ENCODE results near the gene RBM15.

Gene RBM15

DNA sequence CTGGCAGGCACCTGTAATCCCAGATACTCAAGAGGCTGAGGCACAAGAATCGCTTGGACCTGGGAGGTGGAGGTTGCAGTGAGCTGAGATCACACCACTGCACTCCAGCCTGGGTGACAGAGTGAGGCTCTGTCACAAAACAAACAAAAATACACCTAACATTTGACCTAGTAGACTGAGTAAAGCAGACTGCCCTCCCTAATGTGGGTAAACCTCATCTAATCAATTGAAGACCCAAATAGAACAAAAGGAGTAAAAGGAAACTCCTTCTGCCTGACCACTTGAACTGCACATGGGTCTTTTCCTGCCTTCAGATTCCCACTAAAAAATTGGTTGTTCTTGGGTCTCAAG, 19.0 kb upstream of the RBM15 start:
- ATAC-seq (ENCODE audit: low read depth) (no peak), DNase-seq (ENCODE audit: low spot score) (no peak)
- Histone ChIP-seq H3K36me3 (ENCODE audit: low read depth) (no peaks in the 10 kb centered on the region), H3K9me3 (ENCODE audit: severe bottlenecking) (no peaks in the 10 kb centered on the region), H3K27ac (ENCODE audit: poor library complexity, severe bottlenecking) (no peak overlapping the region), H3K27me3 (ENCODE audit: insufficient read depth, poor library complexity, severe bottlenecking) (no peaks in the 10 kb centered on the region), H3K4me1 (ENCODE audit: insufficient read depth, poor library complexity, severe bottlenecking) (no peaks in the 10 kb centered on the region), H3K4me3 (ENCODE audit: severe bottlenecking) (no peak overlapping the region)
- TF ChIP-seq, protein P1, sequence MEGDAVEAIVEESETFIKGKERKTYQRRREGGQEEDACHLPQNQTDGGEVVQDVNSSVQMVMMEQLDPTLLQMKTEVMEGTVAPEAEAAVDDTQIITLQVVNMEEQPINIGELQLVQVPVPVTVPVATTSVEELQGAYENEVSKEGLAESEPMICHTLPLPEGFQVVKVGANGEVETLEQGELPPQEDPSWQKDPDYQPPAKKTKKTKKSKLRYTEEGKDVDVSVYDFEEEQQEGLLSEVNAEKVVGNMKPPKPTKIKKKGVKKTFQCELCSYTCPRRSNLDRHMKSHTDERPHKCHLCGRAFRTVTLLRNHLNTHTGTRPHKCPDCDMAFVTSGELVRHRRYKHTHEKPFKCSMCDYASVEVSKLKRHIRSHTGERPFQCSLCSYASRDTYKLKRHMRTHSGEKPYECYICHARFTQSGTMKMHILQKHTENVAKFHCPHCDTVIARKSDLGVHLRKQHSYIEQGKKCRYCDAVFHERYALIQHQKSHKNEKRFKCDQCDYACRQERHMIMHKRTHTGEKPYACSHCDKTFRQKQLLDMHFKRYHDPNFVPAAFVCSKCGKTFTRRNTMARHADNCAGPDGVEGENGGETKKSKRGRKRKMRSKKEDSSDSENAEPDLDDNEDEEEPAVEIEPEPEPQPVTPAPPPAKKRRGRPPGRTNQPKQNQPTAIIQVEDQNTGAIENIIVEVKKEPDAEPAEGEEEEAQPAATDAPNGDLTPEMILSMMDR (IDR thresholded peaks at IDR 0.05; ENCODE audit: poor library complexity, severe bottlenecking), result no peak

DNA sequence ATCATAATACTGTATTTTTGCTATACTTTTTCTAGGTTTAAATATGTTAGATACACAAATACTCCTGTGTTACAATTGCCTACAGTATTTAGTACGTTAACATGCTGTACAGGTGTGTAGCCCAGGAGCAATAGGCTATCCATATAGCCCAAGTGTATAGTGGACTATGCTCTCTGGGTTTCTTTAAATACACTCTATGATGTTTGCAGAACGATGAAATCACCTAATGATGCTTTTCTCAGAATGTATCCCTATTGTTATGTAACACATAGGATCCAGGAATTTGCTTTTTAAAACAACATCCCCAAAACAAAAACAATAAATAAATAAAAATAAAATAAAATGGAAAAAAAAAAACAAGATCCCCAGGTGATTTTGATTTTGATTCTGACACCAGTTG, 18.1 kb upstream of the RBM15 start:
- DNase-seq (ENCODE audit: low spot score) (no peak), ATAC-seq (ENCODE audit: low read depth) (no peak)
- TF ChIP-seq, protein P1 (IDR thresholded peaks at IDR 0.05; ENCODE audit: poor library complexity, severe bottlenecking), result no peak
- H3K27ac ChIP-seq (ENCODE audit: poor library complexity, severe bottlenecking), result no peak overlapping the region
- H3K4me3 ChIP-seq (ENCODE audit: severe bottlenecking), result no peak overlapping the region
- no peaks in the 10 kb centered on the region for H3K4me1 ChIP-seq (ENCODE audit: insufficient read depth, poor library complexity, severe bottlenecking)
- H3K27me3 ChIP-seq (ENCODE audit: insufficient read depth, poor library complexity, severe bottlenecking), result no peaks in the 10 kb centered on the region
- no peaks in the 10 kb centered on the region for H3K9me3 ChIP-seq (ENCODE audit: severe bottlenecking)
- no peaks in the 10 kb centered on the region for H3K36me3 ChIP-seq (ENCODE audit: low read depth)

DNA sequence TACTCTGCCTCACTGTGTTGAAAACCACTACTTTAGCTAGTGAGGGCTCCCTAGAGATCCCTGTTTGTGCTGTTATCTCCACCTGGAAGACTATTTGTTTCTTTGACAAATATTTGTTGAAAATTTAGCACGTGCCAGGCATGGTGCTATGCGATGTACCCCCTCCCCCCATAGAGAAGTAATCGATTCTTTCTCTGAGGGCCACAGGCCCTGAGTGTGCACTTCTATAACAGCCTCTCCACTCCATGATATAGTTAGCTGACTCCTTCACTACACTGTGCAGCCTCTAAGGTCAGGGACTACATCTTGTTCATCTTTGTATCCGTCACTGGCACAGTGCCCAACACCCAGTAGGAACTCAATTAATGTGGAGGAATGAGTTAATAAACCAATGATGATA, 17.3 kb upstream of the RBM15 start:
- Histone ChIP-seq H3K27me3 (ENCODE audit: insufficient read depth, poor library complexity, severe bottlenecking) (no peaks in the 10 kb centered on the region), H3K36me3 (ENCODE audit: low read depth) (no peaks in the 10 kb centered on the region), H3K4me3 (ENCODE audit: severe bottlenecking) (no peak overlapping the region), H3K4me1 (ENCODE audit: insufficient read depth, poor library complexity, severe bottlenecking) (no peaks in the 10 kb centered on the region), H3K9me3 (ENCODE audit: severe bottlenecking) (no peaks in the 10 kb centered on the region), H3K27ac (ENCODE audit: poor library complexity, severe bottlenecking) (no peak overlapping the region)
- no peak for ATAC-seq (ENCODE audit: low read depth)
- DNase-seq (ENCODE audit: low spot score), result no peak
- TF ChIP-seq, protein P1 (IDR thresholded peaks at IDR 0.05; ENCODE audit: poor library complexity, severe bottlenecking), result no peak

DNA sequence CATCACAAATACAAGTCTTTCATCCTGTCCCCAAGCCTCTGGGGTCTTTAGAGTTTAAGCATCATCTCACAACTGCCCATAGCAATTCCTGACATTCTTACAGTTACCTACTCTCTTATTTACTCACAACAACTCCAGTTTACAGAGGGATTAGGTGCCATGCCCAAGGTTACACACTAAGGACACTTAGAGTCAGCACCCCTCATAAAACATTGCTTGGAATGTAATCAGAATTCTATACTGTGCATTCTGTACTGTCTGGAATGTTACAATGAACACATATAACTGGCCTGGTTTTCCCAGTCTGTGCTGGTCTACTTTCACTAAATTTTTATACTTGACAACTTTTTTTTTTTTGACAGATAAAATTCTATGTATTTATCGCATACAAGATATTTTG, 14.5 kb upstream of the RBM15 start:
- Histone ChIP-seq H3K9me3 (ENCODE audit: severe bottlenecking) (no peaks in the 10 kb centered on the region), H3K4me3 (ENCODE audit: severe bottlenecking) (no peak overlapping the region), H3K27ac (ENCODE audit: poor library complexity, severe bottlenecking) (no peak overlapping the region), H3K4me1 (ENCODE audit: insufficient read depth, poor library complexity, severe bottlenecking) (no peaks in the 10 kb centered on the region), H3K27me3 (ENCODE audit: insufficient read depth, poor library complexity, severe bottlenecking) (no peaks in the 10 kb centered on the region), H3K36me3 (ENCODE audit: low read depth) (no peaks in the 10 kb centered on the region)
- TF ChIP-seq, protein P1 (IDR thresholded peaks at IDR 0.05; ENCODE audit: poor library complexity, severe bottlenecking), result no peak
- no peak for ATAC-seq (ENCODE audit: low read depth)
- no peak for DNase-seq (ENCODE audit: low spot score)

DNA sequence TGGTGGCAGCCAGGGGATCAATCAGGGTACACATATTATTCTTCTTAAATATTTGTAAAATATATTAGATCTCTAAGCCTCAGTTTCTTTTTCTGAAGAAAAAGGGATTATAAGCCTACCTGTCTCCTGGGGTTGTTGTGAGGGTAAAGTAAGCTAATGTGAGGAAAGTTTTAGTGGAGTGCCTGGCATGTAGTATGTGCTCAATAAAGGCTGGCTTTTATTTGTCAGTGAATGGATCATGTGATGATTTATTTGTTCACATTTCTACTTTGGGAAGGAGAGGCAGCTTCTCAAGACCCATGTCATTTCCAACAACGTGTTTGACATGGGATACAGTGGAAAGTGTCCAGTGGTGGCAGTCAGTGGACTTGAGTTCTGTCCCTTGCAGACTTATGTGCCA, 12.4 kb upstream of the RBM15 start:
- no peak overlapping the region for H3K27ac ChIP-seq (ENCODE audit: poor library complexity, severe bottlenecking)
- no peaks in the 10 kb centered on the region for H3K36me3 ChIP-seq (ENCODE audit: low read depth)
- no peak for ATAC-seq (ENCODE audit: low read depth)
- H3K9me3 ChIP-seq (ENCODE audit: severe bottlenecking), result no peaks in the 10 kb centered on the region
- no peaks in the 10 kb centered on the region for H3K27me3 ChIP-seq (ENCODE audit: insufficient read depth, poor library complexity, severe bottlenecking)
- DNase-seq (ENCODE audit: low spot score), result no peak
- TF ChIP-seq, protein P1 (IDR thresholded peaks at IDR 0.05; ENCODE audit: poor library complexity, severe bottlenecking), result no peak
- H3K4me1 ChIP-seq (ENCODE audit: insufficient read depth, poor library complexity, severe bottlenecking), result no peaks in the 10 kb centered on the region
- no peak overlapping the region for H3K4me3 ChIP-seq (ENCODE audit: severe bottlenecking)
